Activated CD4-positive, alpha-beta T cell treated with anti-CD3 and anti-CD28 coated beads for 36 hours (primary cell): ENCODE data around the gene SMOC2. TPM values are rescaled to one million over a fixed set of nuclear protein-coding genes. Genes with fewer than 3 reads are reported as not detected.
"Not testable (repeated sequence)": the region's sequence is repeated elsewhere in the genome, so short reads cannot be mapped to it uniquely, and the experiment has no call there.

Experiments used
- ATAC-seq: fragments of 200-7000 bp; cut with Tn5 transposase; one replicate; pipeline ENCODE4 v1.10.0; 2021; ENCODE audit warnings: mild to moderate bottlenecking, moderate library complexity
- CTCF ChIA-PET: fragments of 350-600 bp; sonication (Branson Sonifier 250); formaldehyde crosslinking; loops from one replicate; lab custom pipeline; 2021; ENCODE audit warnings: antibody characterized with exemption; lab: Charles Lee
- POLR2A ChIA-PET: fragments of 350-600 bp; sonication (Branson Sonifier 250); formaldehyde crosslinking; loops from one replicate; lab custom pipeline; 2021; ENCODE audit warnings: antibody characterized with exemption, inconsistent platforms; lab: Charles Lee
- DNase-seq: peaks from one replicate; pipeline ENCODE4 v3.0.0-alpha.2; 2020
- H3K27ac Mint-ChIP-seq: one replicate; pipeline ENCODE4 v1.8.0; 2021; ENCODE audit warnings: mixed read lengths
- H3K27me3 Mint-ChIP-seq: one replicate; pipeline ENCODE4 v1.8.0; 2021; ENCODE audit warnings: mixed read lengths
- H3K36me3 Mint-ChIP-seq: one replicate; pipeline ENCODE4 v1.8.0; 2021; ENCODE audit warnings: low read depth, mixed read lengths
- H3K4me1 Mint-ChIP-seq: one replicate; pipeline ENCODE4 v1.8.0; 2021; ENCODE audit warnings: mixed read lengths
- H3K4me3 Mint-ChIP-seq: one replicate; pipeline ENCODE4 v1.8.0; 2021; ENCODE audit warnings: mild to moderate bottlenecking, moderate library complexity, mixed read lengths
- H3K9me3 Mint-ChIP-seq: one replicate; pipeline ENCODE4 v1.8.0; 2021; ENCODE audit warnings: low read depth, mixed read lengths
- intact Hi-C, 2 experiments: fragments of 100-400 bp; cut with DNase I in 1 of 2; cut with micrococcal nuclease in 1 of 2; formaldehyde crosslinking; loops; one replicate each; pipeline versions ENCODE4 v1.14.2 to v1.15.1; 2022 to 2024; cut with DNase I, micrococcal nuclease
- total RNA-seq, 2 experiments: library from RNA; stranded (reverse); gene quantifications; one replicate each; pipeline ENCODE4 v1.2.3, GENCODE V29; 2021

Gene SMOC2
- total RNA-seq, 2 experiments from 2014 or later = not detected

DNA sequence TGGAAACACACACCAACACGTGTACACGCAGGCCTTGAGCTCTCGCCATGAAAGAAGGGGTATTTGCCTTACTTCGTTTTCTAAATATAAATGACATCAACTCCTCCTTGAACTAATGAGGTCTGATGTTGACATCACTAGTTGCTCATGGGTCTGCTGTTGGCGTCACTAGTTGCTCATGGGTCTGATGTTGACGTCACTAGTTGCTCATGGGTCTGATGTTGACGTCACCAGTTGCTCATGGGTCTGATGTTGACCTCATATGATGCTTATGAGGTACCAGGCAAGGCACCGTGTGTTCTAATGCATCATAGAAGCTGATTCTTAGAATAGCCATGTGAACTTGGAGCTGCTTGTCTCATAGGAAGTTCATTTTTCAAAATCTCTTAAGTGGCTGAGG, 116.5 kb downstream of the SMOC2 start:
- H3K4me3 Mint-ChIP-seq = no peak overlapping the region
- ChIA-PET POLR2A (no interaction called here), CTCF (no interaction called here)
- H3K9me3 Mint-ChIP-seq = no peaks in the 10 kb centered on the region
- no peaks in the 10 kb centered on the region for H3K4me1 Mint-ChIP-seq
- H3K27me3 Mint-ChIP-seq = peaks cover 2% of the 10 kb centered on the region
- no peaks in the 10 kb centered on the region for H3K36me3 Mint-ChIP-seq
- H3K27ac Mint-ChIP-seq = no peak overlapping the region
- ATAC-seq (no peak), DNase-seq (no peak)
- intact Hi-C loops = no loop called here

DNA sequence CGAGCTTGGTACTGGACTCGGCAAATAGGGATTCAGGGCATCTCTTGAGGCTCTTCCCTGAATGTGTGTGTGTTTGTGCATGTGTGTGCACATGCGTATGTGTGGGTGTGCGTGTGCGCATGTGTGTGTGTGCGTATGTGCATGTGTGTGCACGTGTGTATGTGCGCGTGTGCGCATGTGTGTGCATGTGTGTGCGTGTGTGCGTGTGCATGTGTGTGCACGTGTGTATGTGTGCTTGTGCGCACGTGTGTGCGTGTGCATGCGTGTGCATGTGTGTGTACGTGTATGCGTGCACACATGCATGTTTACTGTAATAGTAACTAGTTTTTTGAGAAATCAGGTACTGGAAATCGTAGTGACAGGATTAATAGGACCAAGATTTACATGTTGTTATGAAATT, 117.7 kb downstream of the SMOC2 start:
- peaks cover 2% of the 10 kb centered on the region for H3K27me3 Mint-ChIP-seq
- ATAC-seq (no peak), DNase-seq (no peak)
- no peak overlapping the region for H3K4me3 Mint-ChIP-seq
- no peaks in the 10 kb centered on the region for H3K36me3 Mint-ChIP-seq
- CTCF ChIA-PET = interaction anchor here (0.6 kb wide), 1 partner anchor 58 kb away, joined by 4 read pairs; no protein-coding TSS in a partner anchor
- no peaks in the 10 kb centered on the region for H3K9me3 Mint-ChIP-seq
- intact Hi-C loops = no loop called here
- H3K4me1 Mint-ChIP-seq = no peaks in the 10 kb centered on the region
- H3K27ac Mint-ChIP-seq = no peak overlapping the region
- POLR2A ChIA-PET = no interaction called here

DNA sequence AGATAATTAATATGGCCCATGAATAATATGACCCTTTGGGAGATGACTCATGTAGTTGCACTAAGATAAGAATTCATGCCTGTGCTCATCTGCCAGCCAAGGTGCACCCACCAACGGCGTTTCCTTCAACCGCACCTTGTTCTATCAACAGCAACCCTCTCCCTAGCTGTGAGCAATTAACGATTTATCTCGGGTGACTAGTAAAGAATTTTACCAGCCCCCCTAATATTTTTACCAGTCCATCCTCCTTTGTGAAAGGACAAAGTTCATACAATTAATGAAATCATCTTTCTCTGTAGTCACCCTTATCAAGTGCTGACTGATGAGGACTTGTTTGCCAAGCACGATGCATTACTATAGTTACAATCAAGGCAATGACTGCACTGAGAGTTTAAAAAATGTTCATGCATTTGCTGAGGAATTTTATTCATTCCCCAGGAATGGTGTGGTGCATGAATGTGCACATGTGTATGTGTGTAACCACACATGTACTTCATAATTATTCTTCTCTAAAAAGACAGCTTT, 118.7 kb downstream of the SMOC2 start:
- intact Hi-C loops = no loop called here
- ChIA-PET POLR2A (no interaction called here), CTCF (interaction anchor here (0.8 kb wide), 1 partner anchor 28 kb away, joined by 3 read pairs; no protein-coding TSS in a partner anchor)
- DNase-seq (no peak), ATAC-seq (no peak)
- Mint-ChIP-seq H3K4me1 (no peaks in the 10 kb centered on the region), H3K36me3 (no peaks in the 10 kb centered on the region), H3K9me3 (no peaks in the 10 kb centered on the region), H3K27ac (no peak overlapping the region), H3K4me3 (no peak overlapping the region), H3K27me3 (peaks cover 6% of the 10 kb centered on the region)

DNA sequence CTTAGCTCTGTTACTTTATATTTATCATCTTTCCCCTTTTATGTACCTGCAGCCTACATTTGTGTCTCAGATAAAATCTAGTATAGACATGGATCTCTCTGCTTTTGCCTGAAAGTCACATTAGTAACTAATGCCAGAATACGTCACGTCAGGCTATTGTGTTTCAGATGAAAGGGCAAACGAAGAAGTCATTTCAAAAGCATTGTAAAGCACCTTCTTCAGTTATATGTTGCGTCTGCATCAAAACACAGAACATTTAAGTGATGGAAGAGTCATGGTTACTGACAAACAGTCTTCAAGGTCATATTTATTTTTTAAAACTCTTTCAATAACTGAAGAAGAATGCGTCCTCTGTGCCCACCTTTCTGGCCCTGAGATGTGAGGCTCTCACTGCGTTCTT, 119.1 kb downstream of the SMOC2 start:
- ChIA-PET CTCF (no interaction called here), POLR2A (no interaction called here)
- ATAC-seq (no peak), DNase-seq (no peak)
- Mint-ChIP-seq H3K27me3 (peaks cover 7% of the 10 kb centered on the region), H3K27ac (no peak overlapping the region), H3K36me3 (no peaks in the 10 kb centered on the region), H3K4me3 (no peak overlapping the region), H3K9me3 (no peaks in the 10 kb centered on the region), H3K4me1 (no peaks in the 10 kb centered on the region)
- intact Hi-C loops = no loop called here

DNA sequence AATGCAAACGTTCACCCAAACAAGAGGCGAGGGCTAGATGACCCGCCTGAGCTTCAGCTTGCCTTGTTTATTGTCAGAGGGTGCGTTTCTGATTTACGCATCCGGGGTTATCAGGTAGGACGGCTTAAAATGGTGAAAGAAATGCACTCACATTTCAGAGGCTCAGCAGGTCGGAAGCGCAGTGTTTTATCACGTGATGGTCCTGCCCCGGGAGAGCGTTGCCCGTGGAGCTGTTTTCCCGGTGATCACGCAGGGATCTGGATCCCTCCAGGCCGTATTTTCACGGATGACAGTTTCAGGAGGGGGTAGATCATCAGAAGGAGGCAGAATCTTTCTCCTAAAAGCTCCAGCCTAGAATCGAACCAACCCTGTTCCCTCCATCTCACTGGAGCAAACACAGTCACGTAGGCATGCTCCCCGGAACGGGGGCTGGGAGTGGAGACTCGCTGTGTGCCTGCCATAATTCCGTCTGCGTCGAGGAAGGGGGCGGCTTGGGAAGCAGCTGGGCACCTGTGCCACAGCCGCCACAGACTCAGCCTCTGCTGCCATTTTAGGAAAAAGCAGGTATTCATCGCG, 121.7 kb downstream of the SMOC2 start:
- Mint-ChIP-seq H3K4me3 (no peak overlapping the region), H3K27me3 (peaks cover 10% of the 10 kb centered on the region), H3K4me1 (no peaks in the 10 kb centered on the region), H3K27ac (no peak overlapping the region), H3K9me3 (no peaks in the 10 kb centered on the region), H3K36me3 (no peaks in the 10 kb centered on the region)
- no peak for ATAC-seq
- intact Hi-C loops = no loop called here
- ChIA-PET CTCF (no interaction called here), POLR2A (no interaction called here)
- no peak for DNase-seq

DNA sequence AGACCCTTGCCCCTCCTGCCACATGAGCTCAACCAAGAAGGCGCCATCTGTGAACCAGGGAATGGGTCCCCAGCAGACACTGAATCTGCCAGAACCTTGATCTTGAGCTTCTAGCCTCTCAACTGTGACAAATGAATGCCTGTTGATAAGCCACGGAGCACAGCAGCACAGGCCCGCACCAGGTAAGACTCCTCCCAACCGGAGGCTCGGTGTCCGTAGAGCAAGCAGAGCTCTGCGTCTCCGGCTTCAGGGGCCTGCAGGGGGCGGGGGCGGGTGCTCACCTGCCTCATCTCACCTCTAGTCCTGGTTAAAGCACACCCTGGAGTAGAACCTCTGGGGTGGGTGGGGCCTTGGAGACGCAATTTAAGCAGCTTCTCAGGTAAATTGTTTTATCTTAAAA, 122.7 kb downstream of the SMOC2 start:
- no peaks in the 10 kb centered on the region for H3K36me3 Mint-ChIP-seq
- intact Hi-C loops = no loop called here
- peaks cover 10% of the 10 kb centered on the region for H3K27me3 Mint-ChIP-seq
- POLR2A ChIA-PET = no interaction called here
- no peaks in the 10 kb centered on the region for H3K4me1 Mint-ChIP-seq
- no peak overlapping the region for H3K4me3 Mint-ChIP-seq
- CTCF ChIA-PET = no interaction called here
- DNase-seq (no peak), ATAC-seq (no peak)
- H3K9me3 Mint-ChIP-seq = no peaks in the 10 kb centered on the region
- H3K27ac Mint-ChIP-seq = no peak overlapping the region

DNA sequence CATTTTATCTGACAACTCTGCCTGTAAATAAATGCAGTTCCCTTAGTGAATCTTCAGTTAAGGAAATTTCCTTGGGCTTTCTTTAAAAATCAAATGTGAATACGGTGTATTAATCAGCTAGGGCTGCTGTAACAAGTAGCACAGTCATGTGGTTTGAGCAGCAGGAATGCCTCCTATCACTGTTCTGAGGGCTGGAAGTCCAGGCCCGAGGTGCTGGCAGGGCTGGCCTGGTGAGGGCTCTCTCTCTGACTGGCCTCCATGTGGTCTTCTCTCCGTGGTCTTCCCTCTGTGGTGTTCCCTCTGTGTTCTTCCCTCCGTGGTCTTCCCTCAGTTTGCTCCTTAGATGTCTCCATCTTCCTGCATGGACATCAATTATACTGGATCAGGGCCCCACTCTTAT, 124.1 kb downstream of the SMOC2 start:
- no peaks in the 10 kb centered on the region for H3K9me3 Mint-ChIP-seq
- intact Hi-C loops = no loop called here
- H3K27ac Mint-ChIP-seq = no peak overlapping the region
- H3K4me3 Mint-ChIP-seq = no peak overlapping the region
- DNase-seq (no peak), ATAC-seq (no peak)
- POLR2A ChIA-PET = no interaction called here
- H3K27me3 Mint-ChIP-seq = peaks cover 10% of the 10 kb centered on the region
- H3K36me3 Mint-ChIP-seq = no peaks in the 10 kb centered on the region
- CTCF ChIA-PET = no interaction called here
- H3K4me1 Mint-ChIP-seq = no peaks in the 10 kb centered on the region

DNA sequence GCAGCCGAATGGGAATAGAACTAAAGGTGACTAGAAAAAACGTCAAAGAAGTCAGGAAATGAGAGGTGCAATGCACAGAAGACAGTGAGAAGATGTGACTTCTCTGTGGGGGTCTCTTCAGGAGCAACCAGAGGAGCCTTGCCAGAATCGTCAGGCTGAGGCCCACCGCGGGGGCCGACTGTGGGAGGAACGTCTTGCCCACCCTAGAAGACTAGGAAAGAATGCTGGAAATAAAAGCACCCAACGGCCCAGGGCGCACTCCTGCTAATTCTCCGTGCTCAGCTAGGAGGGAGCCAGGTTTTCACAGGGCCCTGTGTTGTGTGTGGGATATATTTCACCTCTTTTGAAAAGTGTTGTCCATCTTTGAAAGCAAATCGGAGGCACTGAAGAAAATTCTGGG, 129.2 kb downstream of the SMOC2 start:
- no peaks in the 10 kb centered on the region for H3K36me3 Mint-ChIP-seq
- ChIA-PET CTCF (no interaction called here), POLR2A (no interaction called here)
- H3K4me3 Mint-ChIP-seq = no peak overlapping the region
- H3K27me3 Mint-ChIP-seq = peaks cover 5% of the 10 kb centered on the region
- H3K27ac Mint-ChIP-seq = no peak overlapping the region
- no peaks in the 10 kb centered on the region for H3K9me3 Mint-ChIP-seq
- H3K4me1 Mint-ChIP-seq = no peaks in the 10 kb centered on the region
- DNase-seq (no peak), ATAC-seq (no peak)
- intact Hi-C loops = no loop called here

DNA sequence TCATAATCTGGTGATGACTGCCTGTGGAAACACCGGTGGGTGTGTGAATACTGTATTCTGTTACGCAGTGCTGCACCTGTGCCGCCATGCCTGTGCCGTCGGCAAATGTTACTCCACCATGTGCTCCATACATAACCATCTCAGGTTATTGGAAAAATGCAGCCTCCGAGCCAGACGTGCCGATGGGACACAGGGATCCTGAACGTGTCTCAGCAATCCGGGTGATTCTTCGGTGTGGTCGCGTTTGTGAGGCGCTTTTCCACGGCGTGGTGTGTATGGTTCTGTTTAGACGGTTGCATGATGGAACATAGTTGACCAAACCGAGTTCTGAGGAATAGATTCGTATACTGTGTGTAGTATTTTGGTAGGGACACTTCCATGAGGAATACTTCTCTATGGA, 130.3 kb downstream of the SMOC2 start:
- Mint-ChIP-seq H3K27ac (no peak overlapping the region), H3K27me3 (peaks cover 5% of the 10 kb centered on the region), H3K36me3 (no peaks in the 10 kb centered on the region), H3K4me3 (no peak overlapping the region), H3K9me3 (no peaks in the 10 kb centered on the region), H3K4me1 (no peaks in the 10 kb centered on the region)
- DNase-seq = no peak
- no peak for ATAC-seq
- POLR2A ChIA-PET = no interaction called here
- intact Hi-C loops = no loop called here
- CTCF ChIA-PET = no interaction called here

DNA sequence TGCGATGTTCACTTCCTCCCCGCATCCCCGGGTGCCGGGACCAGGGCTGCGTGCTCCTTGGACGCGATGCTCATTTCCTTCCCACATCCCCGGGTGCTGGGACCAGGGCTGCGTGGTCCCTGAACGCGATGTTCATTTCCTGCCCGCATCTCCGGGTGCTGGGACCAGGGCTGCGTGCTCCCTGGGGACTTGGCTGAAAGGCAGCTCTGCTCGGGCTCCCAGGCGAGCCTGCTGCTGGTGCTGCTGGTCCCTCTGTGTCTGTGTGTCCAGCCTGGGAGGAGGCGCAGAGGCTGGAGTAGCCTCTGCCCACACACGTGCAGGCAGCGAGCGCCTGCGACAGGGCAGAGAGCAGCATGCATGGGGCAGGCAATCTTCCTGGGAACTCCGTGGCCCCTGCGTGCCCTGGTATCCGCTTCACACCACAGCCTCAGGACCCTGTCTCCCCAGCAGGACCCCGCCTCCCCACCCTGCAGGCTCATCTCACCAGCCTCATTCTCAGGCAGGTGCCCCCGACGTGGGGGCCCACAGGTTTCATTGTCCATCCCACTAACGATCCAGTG, 132.4 kb downstream of the SMOC2 start:
- H3K27ac Mint-ChIP-seq, H3K4me3 Mint-ChIP-seq, H3K27me3 Mint-ChIP-seq, ATAC-seq, H3K9me3 Mint-ChIP-seq, DNase-seq, intact Hi-C loops, CTCF ChIA-PET, H3K36me3 Mint-ChIP-seq, POLR2A ChIA-PET, H3K4me1 Mint-ChIP-seq: not testable (repeated sequence)

DNA sequence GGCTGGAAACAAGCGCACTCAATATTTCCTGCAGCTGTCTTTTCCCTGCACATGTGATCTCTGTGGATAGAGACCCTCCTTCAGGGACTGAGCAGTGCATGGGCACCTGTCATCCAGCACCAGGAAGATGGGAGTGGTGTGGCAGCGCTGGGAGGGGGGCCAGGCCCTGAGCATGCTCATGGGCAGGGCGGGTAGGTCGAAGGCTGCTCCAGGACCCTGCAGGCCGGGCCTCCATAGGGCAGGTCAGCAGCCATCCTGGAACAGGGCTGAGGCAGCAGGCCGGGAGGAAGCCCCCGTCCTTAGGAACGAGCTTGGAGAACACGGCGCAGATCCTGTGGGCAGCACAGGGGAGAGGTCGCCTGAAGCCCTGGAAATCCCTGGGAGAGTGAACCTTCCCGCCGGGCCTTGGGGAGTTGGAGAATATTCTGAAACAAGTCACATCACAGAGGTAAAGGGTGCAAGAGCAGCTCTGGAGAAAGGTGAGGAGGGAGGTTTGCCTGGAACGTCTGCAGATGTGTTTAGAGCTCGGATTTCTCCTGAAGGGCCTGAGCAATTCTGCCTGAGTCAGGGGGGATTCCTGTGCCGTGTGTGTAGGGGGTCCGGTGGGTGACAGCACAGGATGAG, 133.2 kb downstream of the SMOC2 start:
- ATAC-seq (no peak), DNase-seq (no peak)
- H3K36me3 Mint-ChIP-seq = no peaks in the 10 kb centered on the region
- peaks cover 3% of the 10 kb centered on the region for H3K27me3 Mint-ChIP-seq
- H3K27ac Mint-ChIP-seq = no peak overlapping the region
- CTCF ChIA-PET = no interaction called here
- POLR2A ChIA-PET = no interaction called here
- intact Hi-C loops = no loop called here
- H3K9me3 Mint-ChIP-seq = no peaks in the 10 kb centered on the region
- H3K4me3 Mint-ChIP-seq = no peak overlapping the region
- H3K4me1 Mint-ChIP-seq = no peaks in the 10 kb centered on the region

DNA sequence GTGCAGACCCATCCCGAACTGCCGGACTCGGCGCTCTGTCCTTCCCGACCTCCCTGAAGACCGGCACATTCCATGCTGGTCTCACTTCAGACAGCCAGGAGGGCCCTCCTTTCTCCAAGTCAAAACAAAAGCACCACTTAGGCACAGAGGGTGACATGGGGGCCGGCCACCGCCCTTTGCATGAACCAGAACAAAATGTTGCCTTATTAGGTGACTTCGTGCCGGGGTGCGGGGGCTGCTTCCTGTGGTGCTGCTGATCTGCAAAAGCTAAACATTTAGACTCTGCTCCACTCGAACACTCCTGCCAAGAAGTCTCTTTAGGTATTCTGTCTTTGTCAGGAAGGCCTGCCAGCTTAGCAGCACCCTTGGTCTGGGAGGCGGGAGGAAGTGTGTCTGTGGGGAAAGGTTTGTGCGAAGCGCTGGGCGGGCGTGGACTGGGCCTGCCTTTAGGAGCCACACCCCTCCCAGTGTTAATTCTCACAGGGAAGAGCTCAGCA, 133.8 kb downstream of the SMOC2 start:
- peaks cover under 1% of the 10 kb centered on the region for H3K27me3 Mint-ChIP-seq

More for the DNA sequence above, 133.8 kb downstream of the SMOC2 start:
- Mint-ChIP-seq H3K27ac (no peak overlapping the region), H3K9me3 (no peaks in the 10 kb centered on the region), H3K4me1 (no peaks in the 10 kb centered on the region), H3K4me3 (no peak overlapping the region), H3K36me3 (no peaks in the 10 kb centered on the region)
- POLR2A ChIA-PET = interaction anchor here (0.6 kb wide), 1 partner anchor 257 kb away, joined by 3 read pairs; no protein-coding TSS in a partner anchor
- no peak for ATAC-seq
- CTCF ChIA-PET = no interaction called here
- intact Hi-C loops = no loop called here
- no peak for DNase-seq
